Mucosa of rectum (tissue), 2 donors: ENCODE measurements around the gene ADARB2.

Experiments
- H3K27ac ChIP-seq, 2 donors: one replicate each; pipeline ENCODE4 v1.7.0; 2013; ENCODE audit warnings: inconsistent platforms in 2 of 2, low read depth in 2 of 2, low read length in 2 of 2
- H3K27me3 ChIP-seq, 2 donors: one replicate each; pipeline ENCODE4 v1.7.0; 2013; ENCODE audit warnings: low read length in 2 of 2; ENCODE audit not compliant: control insufficient read depth in 2 of 2, insufficient read depth in 2 of 2
- H3K36me3 ChIP-seq, 2 donors: one replicate each; pipeline ENCODE4 v1.7.0; 2013; ENCODE audit warnings: low read length in 2 of 2; ENCODE audit not compliant: control insufficient read depth in 2 of 2, insufficient read depth in 2 of 2
- H3K4me1 ChIP-seq, 2 donors: one replicate each; pipeline ENCODE4 v1.7.0; 2013; ENCODE audit warnings: low read length in 2 of 2, mild to moderate bottlenecking in 1 of 2; ENCODE audit not compliant: control insufficient read depth in 2 of 2, insufficient read depth in 2 of 2
- H3K4me3 ChIP-seq, 2 donors: one replicate each; pipeline ENCODE4 v1.7.0; 2013; ENCODE audit warnings: low read length in 2 of 2
- H3K9ac ChIP-seq, 2 donors: one replicate each; pipeline ENCODE4 v1.7.0; 2013; ENCODE audit warnings: low read length in 2 of 2, low read depth in 1 of 2, mild to moderate bottlenecking in 1 of 2
- H3K9me3 ChIP-seq, 2 donors: one replicate each; pipeline ENCODE4 v1.7.0; 2013; ENCODE audit warnings: low read length in 2 of 2; ENCODE audit not compliant: control insufficient read depth in 2 of 2
- donor health status: healthy.
- donor health status: Normal muscosa, but diverticular disease.

ADARB2 gene

GRCh38 chr10:1382711-1383110 lies 354.6 kb downstream of the ADARB2 start:
- H3K4me3 ChIP-seq: no peak overlapping the region
- no peak overlapping the region for H3K27ac ChIP-seq
- H3K9ac ChIP-seq: no peak overlapping the region
- no peaks in the 10 kb centered on the region for H3K9me3 ChIP-seq
- peaks cover 17 to 18% of the 10 kb centered on the region in 2 donors for H3K27me3 ChIP-seq
- no peaks in the 10 kb centered on the region for H3K36me3 ChIP-seq
- H3K4me1 ChIP-seq: no peaks in the 10 kb centered on the region

GRCh38 chr10:1381339-1381738 lies 356.0 kb downstream of the ADARB2 start:
- peaks cover 17 to 19% of the 10 kb centered on the region in 2 donors for H3K27me3 ChIP-seq

GRCh38 chr10:1380088-1380671 lies 357.1 kb downstream of the ADARB2 start:
- no peak overlapping the region for H3K9ac ChIP-seq
- H3K4me3 ChIP-seq: no peak overlapping the region
- H3K36me3 ChIP-seq: no peaks in the 10 kb centered on the region
- H3K27me3 ChIP-seq: peaks cover 17 to 19% of the 10 kb centered on the region in 2 donors
- no peaks in the 10 kb centered on the region for H3K9me3 ChIP-seq
- H3K27ac ChIP-seq: no peak overlapping the region
- H3K4me1 ChIP-seq: no peaks in the 10 kb centered on the region

More at GRCh38 chr10:1381339-1381738, 356.0 kb downstream of the ADARB2 start:
- no peaks in the 10 kb centered on the region for H3K4me1 ChIP-seq
- H3K9ac ChIP-seq: no peak overlapping the region
- H3K36me3 ChIP-seq: no peaks in the 10 kb centered on the region
- no peaks in the 10 kb centered on the region for H3K9me3 ChIP-seq
- H3K4me3 ChIP-seq: no peak overlapping the region
- H3K27ac ChIP-seq: no peak overlapping the region

GRCh38 chr10:1379601-1380000 lies 357.7 kb downstream of the ADARB2 start:
- Histone ChIP-seq H3K27me3 (peaks cover 17 to 19% of the 10 kb centered on the region in 2 donors), H3K36me3 (no peaks in the 10 kb centered on the region), H3K4me1 (no peaks in the 10 kb centered on the region), H3K4me3 (no peak overlapping the region), H3K9ac (no peak overlapping the region), H3K27ac (no peak overlapping the region), H3K9me3 (no peaks in the 10 kb centered on the region)

- Histone ChIP-seq H3K4me1 (no peaks in the 10 kb centered on the region), H3K9me3 (no peaks in the 10 kb centered on the region), H3K4me3 (no peak overlapping the region), H3K9ac (no peak overlapping the region), H3K27ac (no peak overlapping the region), H3K27me3 (peaks cover 15 to 19% of the 10 kb centered on the region in 2 donors), H3K36me3 (no peaks in the 10 kb centered on the region)
Measured at GRCh38 chr10:1378473-1378872, 358.9 kb downstream of the ADARB2 start.

GRCh38 chr10:1377740-1378397 lies 359.5 kb downstream of the ADARB2 start:
- peaks cover 15 to 19% of the 10 kb centered on the region in 2 donors for H3K27me3 ChIP-seq
- H3K4me1 ChIP-seq: no peaks in the 10 kb centered on the region
- H3K4me3 ChIP-seq: no peak overlapping the region
- H3K27ac ChIP-seq: no peak overlapping the region
- no peak overlapping the region for H3K9ac ChIP-seq
- H3K9me3 ChIP-seq: no peaks in the 10 kb centered on the region
- no peaks in the 10 kb centered on the region for H3K36me3 ChIP-seq

- H3K9ac ChIP-seq: no peak overlapping the region
- no peaks in the 10 kb centered on the region for H3K36me3 ChIP-seq
- H3K27me3 ChIP-seq: peaks cover 15 to 19% of the 10 kb centered on the region in 2 donors
- H3K9me3 ChIP-seq: no peaks in the 10 kb centered on the region
- no peak overlapping the region for H3K27ac ChIP-seq
- H3K4me3 ChIP-seq: no peak overlapping the region
- H3K4me1 ChIP-seq: no peaks in the 10 kb centered on the region
Measured at GRCh38 chr10:1377231-1377630, 360.1 kb downstream of the ADARB2 start.

- H3K36me3 ChIP-seq: no peaks in the 10 kb centered on the region
Measured at GRCh38 chr10:1376384-1376945, 360.9 kb downstream of the ADARB2 start.

GRCh38 chr10:1375346-1376170 lies 361.8 kb downstream of the ADARB2 start:
- Histone ChIP-seq H3K9ac (no peak overlapping the region), H3K4me1 (no peaks in the 10 kb centered on the region), H3K27me3 (peaks cover 11 to 15% of the 10 kb centered on the region in 2 donors), H3K4me3 (no peak overlapping the region), H3K9me3 (no peaks in the 10 kb centered on the region), H3K27ac (no peak overlapping the region), H3K36me3 (no peaks in the 10 kb centered on the region)

More at GRCh38 chr10:1376384-1376945, 360.9 kb downstream of the ADARB2 start:
- no peak overlapping the region for H3K9ac ChIP-seq
- peaks cover 15 to 17% of the 10 kb centered on the region in 2 donors for H3K27me3 ChIP-seq
- no peak overlapping the region for H3K27ac ChIP-seq
- H3K9me3 ChIP-seq: no peaks in the 10 kb centered on the region
- H3K4me1 ChIP-seq: no peaks in the 10 kb centered on the region
- no peak overlapping the region for H3K4me3 ChIP-seq
